CD14-positive monocyte (primary cell): Measurements from ENCODE around the gene MTARC2. TPM values are rescaled to one million over a fixed set of nuclear protein-coding genes. Genes with fewer than 3 reads are reported as not detected.

ENCODE experiments used
- DNase-seq, 3 donors: peaks; one replicate each; pipeline ENCODE4 v3.0.0-alpha.2; 2011 to 2022
- H2AFZ ChIP-seq: 2 replicates; pipeline ENCODE4 v1.6.0; 2012; ENCODE audit warnings: mild to moderate bottlenecking, low read depth, low read length, inconsistent platforms; ENCODE audit not compliant: insufficient read depth, poor library complexity, severe bottlenecking
- H3K27ac ChIP-seq, 2 donors: 1 replicate in 1 of 2; 2 replicates in 1 of 2; pipeline ENCODE4 v1.5.1; 2012 to 2013; ENCODE audit warnings: low read length in 2 of 2, control low read depth in 1 of 2, inconsistent platforms in 1 of 2, low read depth in 1 of 2, mild to moderate bottlenecking in 1 of 2
- H3K27me3 ChIP-seq, 2 donors: one replicate each; pipeline versions ENCODE4 v1.6.0 to v1.6.1; 2011 to 2013; ENCODE audit warnings: low read length in 2 of 2; ENCODE audit not compliant: control insufficient read depth in 2 of 2, insufficient read depth in 2 of 2
- H3K36me3 ChIP-seq, 2 donors: replicated peaks in 1 of 2; 1 replicate in 1 of 2; 2 replicates in 1 of 2; pipeline versions ENCODE4 v1.5.1 to v1.6.1; 2012 to 2013; ENCODE audit warnings: low read length in 2 of 2, control low read depth in 1 of 2, inconsistent platforms in 1 of 2, mild to moderate bottlenecking in 1 of 2; ENCODE audit not compliant: insufficient read depth in 2 of 2, control insufficient read depth in 1 of 2
- H3K4me1 ChIP-seq, 2 donors: 1 replicate in 1 of 2; 2 replicates in 1 of 2; pipeline versions ENCODE4 v1.5.1 to v1.6.1; 2012 to 2013; ENCODE audit warnings: low read length in 2 of 2, control low read depth in 1 of 2, inconsistent platforms in 1 of 2, mild to moderate bottlenecking in 1 of 2, moderate library complexity in 1 of 2; ENCODE audit not compliant: insufficient read depth in 2 of 2, control insufficient read depth in 1 of 2
- H3K4me2 ChIP-seq: replicated peaks from 2 replicates; pipeline ENCODE3; 2012; ENCODE audit warnings: low read length, moderate library complexity, mild to moderate bottlenecking; ENCODE audit not compliant: poor library complexity, severe bottlenecking; ENCODE audit errors: extremely low read depth
- H3K4me3 ChIP-seq, 3 experiments: fragments of 200-600 bp in 1 of 3; sonication (generic) in 1 of 3; replicated peaks in 1 of 3; 1 replicate in 2 of 3; 2 replicates in 1 of 3; pipeline ENCODE4 v1.5.1; 2011 to 2013; ENCODE audit warnings: low read length in 3 of 3, mild to moderate bottlenecking in 3 of 3, control low read depth in 2 of 3, low read depth in 2 of 3, inconsistent platforms in 1 of 3, moderate library complexity in 1 of 3
- H3K79me2 ChIP-seq: 2 replicates; pipeline ENCODE4 v1.6.0; 2012; ENCODE audit warnings: mild to moderate bottlenecking, control low read depth, inconsistent platforms, low read length, moderate library complexity; ENCODE audit not compliant: insufficient read depth
- H3K9ac ChIP-seq: 2 replicates; pipeline ENCODE4 v1.6.0; 2017; ENCODE audit warnings: low read length, mild to moderate bottlenecking; ENCODE audit not compliant: insufficient read depth, poor library complexity, severe bottlenecking
- H3K9me3 ChIP-seq, 2 donors: replicated peaks in 1 of 2; 1 replicate in 1 of 2; 2 replicates in 1 of 2; pipeline versions ENCODE4 v1.5.1 to v1.6.1; 2012 to 2013; ENCODE audit warnings: low read length in 2 of 2, control low read depth in 1 of 2; ENCODE audit not compliant: control insufficient read depth in 1 of 2, insufficient read depth in 1 of 2
- H4K20me1 ChIP-seq: 2 replicates; pipeline ENCODE4 v1.6.0; 2012; ENCODE audit warnings: mild to moderate bottlenecking, low read length, control low read depth, moderate library complexity; ENCODE audit not compliant: insufficient read depth
- H3K27ac Mint-ChIP-seq, 7 donors: one replicate each; pipeline ENCODE4 v1.8.0; 2020; ENCODE audit warnings: mild to moderate bottlenecking in 7 of 7, mixed read lengths in 7 of 7, moderate library complexity in 6 of 7, inconsistent platforms in 2 of 7
- H3K27me3 Mint-ChIP-seq, 3 donors: one replicate each; pipeline ENCODE4 v1.8.0; 2021 to 2022; ENCODE audit warnings: low read depth in 3 of 3, mild to moderate bottlenecking in 3 of 3, mixed read lengths in 3 of 3, moderate library complexity in 3 of 3, inconsistent platforms in 1 of 3
- H3K36me3 Mint-ChIP-seq, 2 donors: one replicate each; pipeline ENCODE4 v1.8.0; 2020; ENCODE audit warnings: mixed read lengths in 2 of 2, inconsistent platforms in 1 of 2, mild to moderate bottlenecking in 1 of 2
- H3K4me1 Mint-ChIP-seq: one replicate; pipeline ENCODE4 v1.8.0; 2020; ENCODE audit warnings: mild to moderate bottlenecking, mixed read lengths
- H3K4me3 Mint-ChIP-seq, 2 donors: one replicate each; pipeline ENCODE4 v1.8.0; 2020; ENCODE audit warnings: mild to moderate bottlenecking in 2 of 2, mixed read lengths in 2 of 2, moderate library complexity in 1 of 2
- H3K9me3 Mint-ChIP-seq, 7 donors: one replicate each; pipeline ENCODE4 v1.8.0; 2020 to 2022; ENCODE audit warnings: mixed read lengths in 7 of 7, mild to moderate bottlenecking in 6 of 7, moderate library complexity in 6 of 7, inconsistent platforms in 2 of 7
- CTCF ChIP-seq: fragments of 200-600 bp; IDR thresholded peaks from one replicate; pipeline ENCODE4 v1.8.0; 2022; ENCODE audit warnings: antibody characterized with exemption, mild to moderate bottlenecking
- WGBS: methylation state at CpG from one replicate; pipeline ENCODE4 v1.1.5; 2013; ENCODE audit warnings: missing lambda C conversion rate; ENCODE audit not compliant: insufficient coverage; 5-methylcytosine and 5-hydroxymethylcytosine counted together
- intact Hi-C, 2 donors: fragments of 100-400 bp; cut with micrococcal nuclease; formaldehyde crosslinking; loops; one replicate each; pipeline versions ENCODE4 v1.15.0 to v1.15.1; 2023
- polyA plus RNA-seq, 3 donors: library from polyadenylated mRNA; depleted of rRNA in 1 of 3; unstranded in 2 of 3; stranded (reverse) in 1 of 3; fragments of 300-500 nt in 2 of 3; fragments of >200 nt in 1 of 3; fragmentation: Illumina TruSeq in 2 of 3; gene quantifications; 1 replicate in 2 of 3; 2 replicates in 1 of 3; pipeline ENCODE4 v1.2.3, GENCODE V29; 2012 to 2021

Gene MTARC2
- polyA plus RNA-seq, 3 donors: 0.29 to 0.81 (median 0.56) TPM

GRCh38 chr1:220755309-220755708 lies 7.2 kb downstream of the MTARC2 start:
- Mint-ChIP-seq H3K27me3 (peaks cover 3 to 5% (median 4%) of the 10 kb centered on the region in 3 donors), H3K27ac (peak overlapping the region in 2 of 7 donors; percentile 12 to 50), H3K9me3 (no peaks in the 10 kb centered on the region), H3K4me3 (no peak overlapping the region), H3K4me1 (peaks cover 22% of the 10 kb centered on the region), H3K36me3 (peaks cover 0 to 8% of the 10 kb centered on the region in 2 donors)
- Histone ChIP-seq H3K79me2 (no peaks in the 10 kb centered on the region), H3K27ac (no peak overlapping the region), H3K4me1 (peaks cover 0 to 5% of the 10 kb centered on the region in 2 donors), H3K9ac (no peak overlapping the region), H4K20me1 (no peaks in the 10 kb centered on the region), H3K9me3 (no peaks in the 10 kb centered on the region), H2AFZ (no peak overlapping the region), H3K4me3 (no peak overlapping the region), H3K36me3 (no peaks in the 10 kb centered on the region), H3K4me2 (no peak overlapping the region), H3K27me3 (no peaks in the 10 kb centered on the region)
- intact Hi-C loops: no loop called here
- 33% methylated on average over 6 of the region's 6 CpGs for WGBS
- TF ChIP-seq CTCF: no peak
- DNase-seq: no peak

- H3K36me3 Mint-ChIP-seq: peaks cover 0 to 8% of the 10 kb centered on the region in 2 donors
- TF ChIP-seq CTCF: no peak
- Histone ChIP-seq H3K9me3 (no peaks in the 10 kb centered on the region), H3K9ac (no peak overlapping the region), H3K27me3 (no peaks in the 10 kb centered on the region), H3K4me1 (peaks cover 0 to 5% of the 10 kb centered on the region in 2 donors), H2AFZ (no peak overlapping the region), H3K4me3 (no peak overlapping the region), H3K4me2 (no peak overlapping the region), H4K20me1 (no peaks in the 10 kb centered on the region), H3K27ac (no peak overlapping the region), H3K79me2 (no peaks in the 10 kb centered on the region), H3K36me3 (no peaks in the 10 kb centered on the region)
- peaks cover 0 to 5% (median 0%) of the 10 kb centered on the region in 3 donors for H3K27me3 Mint-ChIP-seq
- H3K4me1 Mint-ChIP-seq: peaks cover 20% of the 10 kb centered on the region
- H3K27ac Mint-ChIP-seq: no peak overlapping the region
- H3K4me3 Mint-ChIP-seq: no peak overlapping the region
- DNase-seq: no peak
- intact Hi-C loops: no loop called here
- no peaks in the 10 kb centered on the region for H3K9me3 Mint-ChIP-seq
- no CpG with 5 or more reads among the region's 3 CpGs for WGBS
These were observed 9.3 kb downstream of the MTARC2 start for GRCh38 chr1:220757441-220757840.
